ENCODE data around the gene RHOXF2B. TPM values are rescaled to one million over a fixed set of nuclear protein-coding genes. Genes with fewer than 3 reads are reported as not detected.

RHOXF2B gene
- total and polyA plus RNA-seq, 2 experiments from 2014 or later, result not detected

DNA sequence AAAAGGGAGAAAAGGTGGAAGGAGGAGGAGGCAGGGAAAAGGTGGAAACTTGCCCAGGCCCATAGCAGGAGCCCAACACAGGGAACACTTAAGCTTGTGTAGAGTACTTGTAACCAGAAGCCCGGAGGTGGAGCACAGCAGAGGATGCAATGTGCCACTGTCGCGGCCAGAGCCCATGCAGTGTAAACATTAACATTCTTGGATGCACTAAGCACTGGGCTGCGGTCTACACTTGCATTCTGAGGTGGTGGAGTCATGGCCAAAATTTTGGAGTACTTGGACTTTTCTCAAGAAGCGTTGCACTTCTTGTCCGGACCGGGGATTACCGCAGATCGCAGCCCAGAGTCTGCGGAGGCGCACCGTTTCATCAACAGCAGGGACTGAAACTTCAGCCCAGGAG, 42.7 kb upstream of the RHOXF2B start (continued):
- TF ChIP-seq REST (IDR thresholded peaks at IDR 0.05; ENCODE audit: unreplicated experiment) (no peak), ZNF114 (CRISPR knock-in tag; IDR thresholded peaks at IDR 0.05) (no peak), CREB1 (CRISPR knock-in tag; IDR thresholded peaks at IDR 0.05; ENCODE audit: low read depth) (no peak), ETS1 (IDR thresholded peaks at IDR 0.05) (no peak)
- TF ChIP-seq, protein P1, sequence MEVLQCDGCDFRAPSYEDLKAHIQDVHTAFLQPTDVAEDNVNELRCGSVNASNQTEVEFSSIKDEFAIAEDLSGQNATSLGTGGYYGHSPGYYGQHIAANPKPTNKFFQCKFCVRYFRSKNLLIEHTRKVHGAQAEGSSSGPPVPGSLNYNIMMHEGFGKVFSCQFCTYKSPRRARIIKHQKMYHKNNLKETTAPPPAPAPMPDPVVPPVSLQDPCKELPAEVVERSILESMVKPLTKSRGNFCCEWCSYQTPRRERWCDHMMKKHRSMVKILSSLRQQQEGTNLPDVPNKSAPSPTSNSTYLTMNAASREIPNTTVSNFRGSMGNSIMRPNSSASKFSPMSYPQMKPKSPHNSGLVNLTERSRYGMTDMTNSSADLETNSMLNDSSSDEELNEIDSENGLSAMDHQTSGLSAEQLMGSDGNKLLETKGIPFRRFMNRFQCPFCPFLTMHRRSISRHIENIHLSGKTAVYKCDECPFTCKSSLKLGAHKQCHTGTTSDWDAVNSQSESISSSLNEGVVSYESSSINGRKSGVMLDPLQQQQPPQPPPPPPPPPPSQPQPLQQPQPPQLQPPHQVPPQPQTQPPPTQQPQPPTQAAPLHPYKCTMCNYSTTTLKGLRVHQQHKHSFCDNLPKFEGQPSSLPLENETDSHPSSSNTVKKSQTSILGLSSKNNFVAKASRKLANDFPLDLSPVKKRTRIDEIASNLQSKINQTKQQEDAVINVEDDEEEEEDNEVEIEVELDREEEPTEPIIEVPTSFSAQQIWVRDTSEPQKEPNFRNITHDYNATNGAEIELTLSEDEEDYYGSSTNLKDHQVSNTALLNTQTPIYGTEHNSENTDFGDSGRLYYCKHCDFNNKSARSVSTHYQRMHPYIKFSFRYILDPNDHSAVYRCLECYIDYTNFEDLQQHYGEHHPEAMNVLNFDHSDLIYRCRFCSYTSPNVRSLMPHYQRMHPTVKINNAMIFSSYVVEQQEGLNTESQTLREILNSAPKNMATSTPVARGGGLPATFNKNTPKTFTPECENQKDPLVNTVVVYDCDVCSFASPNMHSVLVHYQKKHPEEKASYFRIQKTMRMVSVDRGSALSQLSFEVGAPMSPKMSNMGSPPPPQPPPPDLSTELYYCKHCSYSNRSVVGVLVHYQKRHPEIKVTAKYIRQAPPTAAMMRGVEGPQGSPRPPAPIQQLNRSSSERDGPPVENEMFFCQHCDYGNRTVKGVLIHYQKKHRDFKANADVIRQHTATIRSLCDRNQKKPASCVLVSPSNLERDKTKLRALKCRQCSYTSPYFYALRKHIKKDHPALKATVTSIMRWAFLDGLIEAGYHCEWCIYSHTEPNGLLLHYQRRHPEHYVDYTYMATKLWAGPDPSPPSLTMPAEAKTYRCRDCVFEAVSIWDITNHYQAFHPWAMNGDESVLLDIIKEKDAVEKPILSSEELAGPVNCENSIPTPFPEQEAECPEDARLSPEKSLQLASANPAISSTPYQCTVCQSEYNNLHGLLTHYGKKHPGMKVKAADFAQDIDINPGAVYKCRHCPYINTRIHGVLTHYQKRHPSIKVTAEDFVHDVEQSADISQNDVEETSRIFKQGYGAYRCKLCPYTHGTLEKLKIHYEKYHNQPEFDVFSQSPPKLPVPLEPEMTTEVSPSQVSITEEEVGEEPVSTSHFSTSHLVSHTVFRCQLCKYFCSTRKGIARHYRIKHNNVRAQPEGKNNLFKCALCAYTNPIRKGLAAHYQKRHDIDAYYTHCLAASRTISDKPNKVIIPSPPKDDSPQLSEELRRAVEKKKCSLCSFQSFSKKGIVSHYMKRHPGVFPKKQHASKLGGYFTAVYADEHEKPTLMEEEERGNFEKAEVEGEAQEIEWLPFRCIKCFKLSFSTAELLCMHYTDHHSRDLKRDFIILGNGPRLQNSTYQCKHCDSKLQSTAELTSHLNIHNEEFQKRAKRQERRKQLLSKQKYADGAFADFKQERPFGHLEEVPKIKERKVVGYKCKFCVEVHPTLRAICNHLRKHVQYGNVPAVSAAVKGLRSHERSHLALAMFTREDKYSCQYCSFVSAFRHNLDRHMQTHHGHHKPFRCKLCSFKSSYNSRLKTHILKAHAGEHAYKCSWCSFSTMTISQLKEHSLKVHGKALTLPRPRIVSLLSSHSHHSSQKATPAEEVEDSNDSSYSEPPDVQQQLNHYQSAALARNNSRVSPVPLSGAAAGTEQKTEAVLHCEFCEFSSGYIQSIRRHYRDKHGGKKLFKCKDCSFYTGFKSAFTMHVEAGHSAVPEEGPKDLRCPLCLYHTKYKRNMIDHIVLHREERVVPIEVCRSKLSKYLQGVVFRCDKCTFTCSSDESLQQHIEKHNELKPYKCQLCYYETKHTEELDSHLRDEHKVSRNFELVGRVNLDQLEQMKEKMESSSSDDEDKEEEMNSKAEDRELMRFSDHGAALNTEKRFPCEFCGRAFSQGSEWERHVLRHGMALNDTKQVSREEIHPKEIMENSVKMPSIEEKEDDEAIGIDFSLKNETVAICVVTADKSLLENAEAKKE (CRISPR knock-in tag; IDR thresholded peaks at IDR 0.05), result no peak

Measured in GM23338 (cell line).